Ovary (tissue), 9 donors: ENCODE results near the gene GRWD1. TPM values are rescaled to one million over a fixed set of nuclear protein-coding genes. Genes with fewer than 3 reads are reported as not detected.

Source experiments
- DNase-seq, 5 donors: peaks; one replicate each; pipeline ENCODE4 v3.0.0-alpha.2; 2019 to 2020
- H3K27ac ChIP-seq, 2 donors: fragments of 200-600 bp; one replicate each; pipeline versions ENCODE4 v1.5.1 to v1.8.0; 2019 to 2022
- H3K27me3 ChIP-seq: fragments of 200-600 bp; one replicate; pipeline ENCODE4 v1.8.0; 2022
- H3K36me3 ChIP-seq: fragments of 200-600 bp; sonication (generic); one replicate; pipeline ENCODE4 v1.5.1; 2019
- H3K4me1 ChIP-seq: one replicate; pipeline ENCODE4 v1.8.1; 2013; ENCODE audit warnings: mild to moderate bottlenecking, moderate library complexity; ENCODE audit not compliant: insufficient read depth
- H3K4me3 ChIP-seq: fragments of 200-600 bp; sonication (generic); one replicate; pipeline ENCODE4 v1.5.1; 2017
- H3K9me3 ChIP-seq, 2 donors: fragments of 200-600 bp in 1 of 2; sonication (generic) in 1 of 2; one replicate each; pipeline versions ENCODE4 v1.5.1 to v1.8.1; 2013 to 2019; ENCODE audit warnings: mild to moderate bottlenecking in 1 of 2, moderate library complexity in 1 of 2
- EP300 ChIP-seq: sonication (generic); formaldehyde crosslinking; IDR thresholded peaks from one replicate; pipeline ENCODE4 v1.6.1; 2017; ENCODE audit warnings: antibody characterized with exemption
- POLR2A ChIP-seq: fragments of 450-650 bp; IDR thresholded peaks from one replicate; pipeline ENCODE4 v1.6.1; 2017; ENCODE audit warnings: antibody characterized with exemption, mild to moderate bottlenecking, moderate library complexity
- WGBS, 3 donors: extraction: QIAGEN DNeasy Blood & Tissue Kit in 1 of 3; methylation state at CpG; one replicate each; pipeline versions ENCODE4 v1.1.5 to v1.1.7; 2013 to 2017; 5-methylcytosine and 5-hydroxymethylcytosine counted together
- intact Hi-C, 4 donors: fragments of 100-400 bp; cut with DNase I; formaldehyde crosslinking; loops; one replicate each; pipeline versions ENCODE4 v1.11.0 to v1.15.1; 2022 to 2023
- polyA plus RNA-seq, 2 donors: library from polyadenylated mRNA; stranded (reverse); fragments of 200-250 nt in 1 of 2; fragments of 350-450 nt in 1 of 2; fragmentation: Illumina TruSeq in 1 of 2; extraction: RNeasy Lipid Tissue Mini Kit (QIAGEN cat#74804) in 1 of 2; gene quantifications; one replicate each; pipeline ENCODE4 v1.2.3, GENCODE V29; 2013 to 2014
- total RNA-seq, 7 donors: library from RNA; depleted of rRNA in 2 of 7; stranded (reverse); fragments of >200 nt in 2 of 7; fragmentation: NEBNext Ultra II Directional in 3 of 7; extraction: Animal tissue kit (Norgen Biotek cat#: 25700) in 3 of 7; gene quantifications; one replicate each; pipeline versions ENCODE4 v1.1.0 to v1.2.4, GENCODE V29; 2016 to 2023
- TF ChIP-seq, protein P1 (sequence below), 3 donors: fragments of 450-650 bp in 2 of 3; fragments of 200-600 bp in 1 of 3; IDR thresholded peaks; one replicate each; pipeline versions ENCODE4 v1.5.1 to v1.8.0; 2016 to 2022; ENCODE audit warnings: antibody characterized with exemption in 3 of 3, mild to moderate bottlenecking in 1 of 3
- donor health status: DM: no; HTN: no; CAD: no; lungs with moderate emphysema.
- donor health status: DM: no; HTN: no; CAD: no.
- donor health status: Bipolar disorder and iron deficiency.
- donor health status: DM: yes; HTN: yes; CAD: no.
- donor health status: DM: no; HTN: no; CAD: no.
- donor health status: DM: yes; HTN: yes; CAD: no.

Gene GRWD1
- total and polyA plus RNA-seq, 9 donors, result 9.5 to 41.9 (median 27.9) TPM

DNA sequence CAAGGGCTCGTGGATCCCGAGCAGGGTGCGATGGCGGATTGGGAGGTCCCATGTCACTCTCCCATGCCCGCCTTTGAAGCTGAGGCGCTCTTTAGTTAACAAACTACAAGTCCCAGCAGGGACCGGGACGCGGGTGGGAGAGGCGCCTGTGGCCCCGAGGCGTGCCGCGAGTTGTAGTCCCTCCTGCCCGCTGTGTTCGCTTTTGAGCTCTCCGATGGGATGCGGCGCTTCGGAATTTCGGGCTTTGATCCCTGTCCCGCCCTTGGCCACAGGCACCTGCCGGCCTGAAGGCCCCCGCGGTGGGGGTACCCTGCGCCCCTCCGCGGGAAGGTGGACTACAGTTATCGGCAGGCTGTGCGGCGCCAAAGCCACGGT is 34.4 kb downstream of the GRWD1 start:
- DNase-seq, result peak; percentile 73 to 83 (median 76)
- 8 to 12% (median 11%) methylated on average over 32 of the region's 32 CpGs for WGBS, 3 donors
- intact Hi-C loops, result loop anchor here in 1 of 4 donors (10.0 kb wide), 1 partner anchor 135 kb away; the partner anchor contains the start of genes FAM83E, RPL18 and SPHK2

DNA sequence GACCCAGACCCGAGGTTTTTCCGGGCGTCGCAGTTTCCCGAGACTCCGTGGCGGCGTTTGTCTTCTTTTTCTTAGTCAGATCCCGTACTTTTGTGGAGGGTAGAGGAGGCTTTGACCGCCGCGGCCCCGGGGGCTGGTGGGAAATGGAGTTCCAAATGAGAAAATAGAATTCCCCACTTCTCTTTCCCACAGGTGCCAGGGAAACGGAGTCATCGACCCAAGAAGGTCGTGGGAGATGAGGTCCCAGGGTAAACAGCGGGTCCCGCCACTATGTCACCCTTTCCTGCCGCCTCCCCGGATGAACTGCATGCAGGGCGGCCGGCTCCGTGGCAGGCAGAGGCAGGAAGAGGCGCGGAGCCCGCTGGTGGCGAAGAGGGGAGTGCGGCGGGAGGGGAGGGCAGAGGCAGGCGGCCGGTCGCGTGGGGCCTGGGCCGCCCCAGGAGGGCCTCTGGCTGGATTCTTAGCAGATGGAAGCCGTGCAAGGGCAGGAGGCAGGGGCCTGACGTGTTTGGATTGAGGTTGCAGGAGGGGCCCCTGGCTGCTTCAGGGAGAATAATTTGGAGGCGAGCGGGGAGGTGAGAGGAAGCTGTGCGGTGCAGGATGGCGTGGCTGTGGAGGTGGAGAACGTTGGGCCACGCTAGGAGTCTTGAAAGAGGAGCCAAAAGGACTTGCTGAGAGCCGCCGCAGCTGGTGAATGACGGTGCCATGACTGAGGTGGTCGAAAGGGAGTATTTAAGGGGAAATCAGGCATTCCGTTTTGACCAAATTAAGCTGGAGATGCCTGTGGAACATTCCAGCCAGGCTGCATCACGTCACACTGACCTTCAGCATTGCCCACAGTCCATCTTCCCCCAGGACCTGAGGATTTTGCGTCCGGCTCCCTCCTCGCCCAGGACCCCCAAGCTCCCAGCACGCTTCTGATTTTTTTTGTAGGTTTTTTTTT is 35.0 kb downstream of the GRWD1 start:
- 2 to 6% (median 3%) methylated on average over 52 of the region's 52 CpGs for WGBS, 3 donors

More for the DNA sequence above, 34.4 kb downstream of the GRWD1 start:
- TF ChIP-seq, protein P1, sequence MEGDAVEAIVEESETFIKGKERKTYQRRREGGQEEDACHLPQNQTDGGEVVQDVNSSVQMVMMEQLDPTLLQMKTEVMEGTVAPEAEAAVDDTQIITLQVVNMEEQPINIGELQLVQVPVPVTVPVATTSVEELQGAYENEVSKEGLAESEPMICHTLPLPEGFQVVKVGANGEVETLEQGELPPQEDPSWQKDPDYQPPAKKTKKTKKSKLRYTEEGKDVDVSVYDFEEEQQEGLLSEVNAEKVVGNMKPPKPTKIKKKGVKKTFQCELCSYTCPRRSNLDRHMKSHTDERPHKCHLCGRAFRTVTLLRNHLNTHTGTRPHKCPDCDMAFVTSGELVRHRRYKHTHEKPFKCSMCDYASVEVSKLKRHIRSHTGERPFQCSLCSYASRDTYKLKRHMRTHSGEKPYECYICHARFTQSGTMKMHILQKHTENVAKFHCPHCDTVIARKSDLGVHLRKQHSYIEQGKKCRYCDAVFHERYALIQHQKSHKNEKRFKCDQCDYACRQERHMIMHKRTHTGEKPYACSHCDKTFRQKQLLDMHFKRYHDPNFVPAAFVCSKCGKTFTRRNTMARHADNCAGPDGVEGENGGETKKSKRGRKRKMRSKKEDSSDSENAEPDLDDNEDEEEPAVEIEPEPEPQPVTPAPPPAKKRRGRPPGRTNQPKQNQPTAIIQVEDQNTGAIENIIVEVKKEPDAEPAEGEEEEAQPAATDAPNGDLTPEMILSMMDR (IDR thresholded peaks at IDR 0.05), result no peak
- TF ChIP-seq EP300, result no peak
- TF ChIP-seq POLR2A, result no peak
- Histone ChIP-seq H3K27me3 (no peaks in the 10 kb centered on the region), H3K4me1 (peaks cover 9% of the 10 kb centered on the region), H3K36me3 (no peaks in the 10 kb centered on the region), H3K4me3 (peak overlapping the region; percentile 57), H3K27ac (peak overlapping the region; percentile 86 to 96), H3K9me3 (no peaks in the 10 kb centered on the region)

DNA sequence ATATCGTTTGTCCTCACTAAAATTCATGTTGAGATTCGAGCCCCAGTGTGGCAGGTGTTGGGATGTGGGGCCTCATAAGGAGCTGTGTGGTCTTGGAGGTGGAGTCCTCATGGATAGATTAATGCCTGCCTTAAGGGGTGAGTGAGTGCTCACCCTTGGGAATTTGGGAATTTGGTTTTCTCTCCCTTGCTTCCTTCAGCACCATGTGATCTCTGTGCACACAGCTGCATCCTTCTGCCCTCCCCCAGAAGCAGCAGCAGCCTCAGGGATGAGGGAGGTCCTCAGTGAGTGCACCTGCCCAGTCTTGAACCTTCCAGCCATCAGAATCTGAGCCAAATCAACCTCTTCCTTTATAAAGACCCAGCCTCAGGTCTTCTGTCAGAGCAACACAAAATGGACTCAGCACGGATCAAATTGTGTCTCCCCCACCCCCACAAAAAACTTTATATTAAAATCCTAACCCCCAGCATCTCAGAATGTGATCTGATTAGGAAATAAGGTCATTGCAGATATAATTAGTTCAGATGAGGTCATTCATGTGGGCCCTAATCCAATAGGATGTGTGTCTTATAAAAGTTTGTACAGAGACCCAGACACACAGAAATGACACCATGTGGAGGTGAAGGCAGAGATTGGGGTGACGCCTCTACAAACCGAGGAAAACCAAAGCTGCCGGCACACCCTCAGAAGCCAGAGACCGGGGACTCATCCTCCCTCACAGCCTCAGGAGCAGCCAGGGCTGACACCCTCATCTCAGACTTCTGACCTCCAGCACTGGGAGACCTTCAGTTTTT is 36.3 kb downstream of the GRWD1 start:
- WGBS, 3 donors, result 44 to 52% (median 48%) methylated on average over 7 of the region's 7 CpGs
- no peak for DNase-seq
- Histone ChIP-seq H3K4me1 (peaks cover 9% of the 10 kb centered on the region), H3K4me3 (no peak overlapping the region), H3K9me3 (no peaks in the 10 kb centered on the region), H3K36me3 (no peaks in the 10 kb centered on the region), H3K27ac (peak overlapping the region in 1 of 2 donors; percentile 96), H3K27me3 (no peaks in the 10 kb centered on the region)
- TF ChIP-seq EP300, result no peak
- TF ChIP-seq, protein P1 (IDR thresholded peaks at IDR 0.05), result no peak
- TF ChIP-seq POLR2A, result no peak
- intact Hi-C loops, result loop anchor here in 1 of 4 donors (10.0 kb wide), 1 partner anchor 133 kb away; the partner anchor contains the start of genes FAM83E, RPL18 and SPHK2

More for the DNA sequence above, 35.0 kb downstream of the GRWD1 start:
- peak overlapping the region; percentile 57 for H3K4me3 ChIP-seq
- H3K9me3 ChIP-seq, result no peaks in the 10 kb centered on the region
- no peaks in the 10 kb centered on the region for H3K27me3 ChIP-seq
- peak overlapping the region; percentile 86 to 96 for H3K27ac ChIP-seq
- peaks cover 9% of the 10 kb centered on the region for H3K4me1 ChIP-seq
- TF ChIP-seq EP300, result no peak
- no peak for TF ChIP-seq POLR2A
- TF ChIP-seq, protein P1 (IDR thresholded peaks at IDR 0.05), result no peak
- H3K36me3 ChIP-seq, result no peaks in the 10 kb centered on the region
- intact Hi-C loops, result loop anchor here in 1 of 4 donors (10.0 kb wide), 1 partner anchor 134 kb away; the partner anchor contains the start of genes FAM83E, RPL18 and SPHK2
- peak; percentile 60 to 74 (median 64) for DNase-seq

DNA sequence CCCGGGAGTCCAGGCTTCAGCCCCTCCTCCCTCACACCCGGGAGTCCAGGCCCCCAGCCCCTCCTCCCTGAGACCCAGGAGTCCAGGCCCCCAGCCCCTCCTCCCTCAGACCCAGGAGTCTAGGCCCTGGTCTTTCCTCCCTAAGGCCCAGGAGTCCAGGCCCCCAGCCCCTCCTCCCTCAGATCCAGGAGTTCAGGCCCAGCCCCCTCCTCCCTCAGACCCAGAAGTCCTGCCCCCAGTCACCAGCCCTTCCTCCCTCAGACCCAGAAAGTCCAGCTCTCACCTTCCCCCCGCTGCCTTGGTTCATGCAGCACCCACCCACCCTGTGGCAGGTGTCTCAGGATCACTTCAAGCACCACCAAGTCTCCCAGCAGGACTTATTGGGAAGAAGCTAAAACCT is 37.5 kb downstream of the GRWD1 start:
- Histone ChIP-seq H3K9me3 (no peaks in the 10 kb centered on the region), H3K4me1 (peaks cover 9% of the 10 kb centered on the region), H3K36me3 (no peaks in the 10 kb centered on the region), H3K27me3 (no peaks in the 10 kb centered on the region), H3K4me3 (no peak overlapping the region), H3K27ac (no peak overlapping the region)
- intact Hi-C loops, result loop anchor here in 1 of 4 donors (10.0 kb wide), 1 partner anchor 132 kb away; the partner anchor contains the start of genes FAM83E, RPL18 and SPHK2
- no peak for DNase-seq
- 32 to 76% (median 58%) methylated on average over 1 to 3 of the region's 3 CpGs for WGBS, 3 donors
- TF ChIP-seq, protein P1 (IDR thresholded peaks at IDR 0.05), result no peak
- no peak for TF ChIP-seq POLR2A
- no peak for TF ChIP-seq EP300
